ENCODE results near the gene EEF1B2.
"Not testable (repeated sequence)": the region's sequence is repeated elsewhere in the genome, so short reads cannot be mapped to it uniquely, and the experiment has no call there.

The EEF1B2 gene

GRCh38 chr2:206168230-206168629 lies 8.5 kb downstream of the EEF1B2 start:
- not testable (repeated sequence) for DNase-seq

DNA sequence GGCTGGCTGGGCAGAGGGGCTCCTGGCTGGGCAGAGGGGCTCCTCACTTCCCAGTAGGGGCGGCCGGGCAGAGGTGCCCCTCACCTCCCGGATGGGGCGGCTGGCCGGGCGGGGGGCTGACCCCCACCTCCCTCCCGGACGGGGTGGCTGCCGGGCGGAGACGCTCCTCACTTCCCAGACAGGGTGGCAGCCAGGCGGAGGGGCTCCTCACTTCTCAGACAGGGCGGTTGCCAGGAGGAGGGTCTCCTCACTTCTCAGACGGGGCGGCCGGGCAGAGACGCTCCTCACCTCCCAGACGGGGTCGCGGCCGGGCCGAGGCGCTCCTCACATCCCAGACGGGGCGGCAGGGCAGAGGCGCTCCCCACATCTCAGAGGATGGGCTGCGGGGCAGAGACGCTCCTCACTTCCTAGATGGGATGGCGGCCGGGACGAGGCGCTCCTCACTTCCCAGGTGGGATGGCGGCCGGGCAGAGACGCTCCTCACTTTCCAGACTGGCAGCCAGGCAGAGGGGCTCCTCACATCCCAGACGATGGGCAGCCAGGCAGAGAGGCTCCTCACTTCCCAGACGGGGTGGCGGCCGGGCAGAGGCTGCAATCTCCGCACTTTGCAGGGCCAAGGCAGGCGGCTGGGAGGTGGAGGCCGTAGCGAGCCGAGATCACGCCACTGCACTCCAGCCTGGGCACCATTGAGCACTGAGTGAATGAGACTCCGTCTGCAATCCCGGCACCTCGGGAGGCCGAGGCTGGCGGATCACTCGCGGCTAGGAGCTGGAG lies 12.1 kb downstream of the EEF1B2 start:
- DNase-seq: not testable (repeated sequence)

GRCh38 chr2:206173147-206173546 lies 13.5 kb downstream of the EEF1B2 start:
- no peak for DNase-seq

GRCh38 chr2:206176121-206176520 lies 16.4 kb downstream of the EEF1B2 start:
- DNase-seq: no peak

DNA sequence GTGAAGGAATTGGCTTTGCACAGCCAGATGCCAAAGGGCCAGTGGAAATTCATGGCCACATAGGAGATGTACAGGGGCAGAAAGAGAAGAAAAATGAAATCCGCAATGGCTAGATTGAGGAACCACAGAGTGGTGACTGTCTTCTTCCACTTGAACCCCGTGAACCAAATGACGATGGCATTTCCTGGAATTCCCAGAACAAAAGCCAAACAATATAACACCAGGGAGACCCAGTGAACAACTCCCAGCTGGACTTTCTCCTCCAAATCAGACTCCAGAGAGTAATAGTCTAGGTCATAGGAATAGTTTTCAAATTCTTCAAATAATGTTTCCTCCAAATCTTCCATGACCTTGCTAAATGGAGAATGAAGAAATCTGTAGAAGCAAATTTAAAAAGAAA lies 17.2 kb downstream of the EEF1B2 start:
- no peak for DNase-seq

GRCh38 chr2:206181526-206181925 lies 21.8 kb downstream of the EEF1B2 start:
- not testable (repeated sequence) for DNase-seq

- no peak for DNase-seq
These were observed 30.0 kb downstream of the EEF1B2 start for GRCh38 chr2:206189691-206190090.

DNA sequence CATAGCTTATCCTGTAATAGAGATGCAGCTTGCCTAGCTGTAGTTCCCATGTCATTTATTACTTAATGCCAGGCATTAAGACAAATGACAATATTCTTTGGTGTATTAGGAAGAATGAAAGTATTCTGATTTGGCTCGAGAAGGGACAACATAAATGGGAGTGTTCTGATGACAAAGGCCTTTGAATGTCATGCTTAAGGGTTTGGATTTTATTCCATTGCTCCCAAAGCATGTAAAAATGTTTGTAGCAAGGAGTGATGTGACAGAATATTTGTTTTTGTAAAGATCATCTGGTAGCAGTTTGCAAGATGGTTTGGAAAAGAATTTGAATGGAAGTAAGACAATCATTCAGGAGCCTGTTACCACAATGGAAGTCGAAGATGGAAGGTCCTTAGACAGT lies 30.4 kb downstream of the EEF1B2 start:
- DNase-seq: no peak

DNA sequence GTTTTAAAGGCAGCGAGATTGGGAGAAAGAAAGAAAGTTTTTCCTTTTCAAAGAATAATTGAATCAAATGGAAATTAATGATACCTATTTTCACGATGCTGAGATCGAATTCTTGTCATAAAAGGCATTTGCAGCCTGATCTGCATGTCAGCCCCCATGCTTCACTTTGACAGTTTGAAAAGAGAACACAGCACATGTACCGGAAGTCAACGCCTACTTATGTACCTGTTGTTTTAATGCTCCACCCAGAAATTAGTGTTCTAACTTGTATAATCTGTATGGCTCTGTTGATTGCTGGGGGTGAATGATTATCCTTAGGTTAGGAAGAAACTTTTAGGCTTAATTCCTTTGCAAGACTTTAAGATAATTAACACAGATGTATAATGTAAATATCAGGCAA lies 31.0 kb downstream of the EEF1B2 start:
- no peak for DNase-seq

DNA sequence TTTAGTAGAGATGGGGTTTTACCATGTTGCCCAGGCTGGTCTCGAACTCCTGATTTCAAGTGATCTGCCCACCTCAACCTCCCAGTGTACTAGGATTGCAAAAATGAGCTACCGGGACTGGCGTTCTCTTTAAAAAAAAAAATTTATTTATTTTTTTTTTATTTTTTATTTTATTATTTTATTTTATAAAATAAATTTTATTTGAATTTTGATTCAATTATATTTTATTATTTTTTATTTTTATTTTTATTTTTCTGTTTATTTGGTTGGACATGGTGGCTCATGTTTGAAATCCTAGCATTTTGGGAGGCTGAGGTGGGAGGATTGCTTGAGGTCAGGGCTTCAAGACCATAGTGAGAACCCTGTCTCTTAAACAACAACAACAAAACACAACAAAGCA lies 32.5 kb downstream of the EEF1B2 start:
- no peak for DNase-seq

- DNase-seq: no peak
These were observed 34.1 kb downstream of the EEF1B2 start for GRCh38 chr2:206193671-206194357.

DNA sequence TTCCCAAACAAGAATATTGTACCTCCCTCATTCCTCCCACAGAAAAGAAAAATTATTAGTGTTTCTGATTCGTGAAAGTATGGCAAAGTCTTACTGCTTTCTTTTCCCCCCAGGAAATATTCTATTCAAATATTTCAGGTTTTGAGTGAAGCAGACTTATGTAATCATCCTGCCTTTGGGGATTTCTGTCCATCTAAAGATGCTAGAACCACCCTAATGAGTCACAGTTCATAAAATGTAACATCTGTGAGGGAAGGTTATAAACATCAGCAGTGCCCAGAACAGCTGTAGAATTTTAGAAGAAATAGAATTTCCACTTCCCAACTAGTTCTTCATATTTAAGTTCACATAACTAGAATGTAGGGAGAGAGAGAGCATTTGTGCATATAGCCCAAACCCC lies 39.0 kb downstream of the EEF1B2 start:
- DNase-seq: no peak

- DNase-seq: no peak
These were observed 41.6 kb downstream of the EEF1B2 start for GRCh38 chr2:206201075-206201848.

DNA sequence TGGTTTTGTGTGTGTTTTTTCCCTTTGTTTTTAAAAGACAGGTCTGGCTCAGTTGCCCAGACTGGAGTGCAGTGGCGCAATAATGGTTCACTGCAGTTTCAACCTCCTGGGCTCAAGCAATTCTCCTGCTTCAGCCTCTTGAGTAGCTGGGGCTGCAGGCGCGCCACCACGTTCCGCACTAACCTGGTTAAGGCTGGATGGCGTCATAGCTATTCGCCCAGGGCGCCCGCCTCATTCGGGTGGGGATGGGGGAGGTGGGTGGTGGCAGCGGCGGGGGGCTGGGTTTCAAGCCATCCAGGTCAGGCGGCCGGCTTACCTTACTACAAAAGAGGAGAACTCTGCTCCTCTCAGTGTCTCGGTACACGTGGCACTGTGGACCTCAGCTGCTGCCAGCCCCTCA lies 42.8 kb downstream of the EEF1B2 start:
- DNase-seq: no peak

- DNase-seq: no peak
These were observed 43.6 kb downstream of the EEF1B2 start for GRCh38 chr2:206203331-206203730.

DNA sequence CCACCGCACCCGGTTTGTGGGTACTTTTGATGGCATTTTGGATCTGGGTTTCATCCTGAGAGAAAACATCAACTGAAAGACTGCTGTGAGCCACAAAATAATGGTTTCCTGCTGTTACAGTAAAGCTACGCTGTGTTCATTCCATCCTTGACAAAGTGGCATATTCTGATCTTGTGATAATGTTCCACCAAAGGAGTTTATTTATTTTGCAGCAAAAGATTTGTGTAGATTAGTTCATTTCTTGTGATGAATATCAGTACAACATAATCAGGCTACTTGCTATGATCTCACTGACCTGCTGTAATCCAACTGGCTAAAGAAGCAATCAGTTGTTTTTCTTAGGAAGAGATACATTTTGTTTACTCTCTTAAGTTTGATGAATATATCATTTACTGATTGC lies 45.0 kb downstream of the EEF1B2 start:
- no peak for DNase-seq

- DNase-seq: not testable (repeated sequence)
These were observed 47.6 kb downstream of the EEF1B2 start for GRCh38 chr2:206207316-206207715.

DNA sequence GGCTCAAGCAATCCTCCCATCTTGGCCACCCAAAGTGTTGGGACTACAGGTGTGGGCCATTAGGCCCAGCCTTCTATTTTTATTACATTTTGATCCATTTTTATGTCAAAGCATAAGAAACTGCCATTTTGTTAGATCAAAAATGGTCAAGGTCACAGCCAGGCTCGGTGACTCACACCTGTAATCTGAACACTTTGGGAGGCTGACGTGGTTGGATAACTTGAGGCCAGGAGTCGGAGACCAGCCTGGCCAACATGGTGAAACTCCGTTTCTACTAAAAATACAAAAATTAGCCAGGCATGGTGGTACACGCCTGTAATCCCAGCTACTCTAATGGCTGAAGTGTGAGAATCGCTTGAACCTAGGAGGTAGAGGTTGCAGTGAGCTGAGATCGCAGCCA lies 49.2 kb downstream of the EEF1B2 start:
- no peak for DNase-seq

DNA sequence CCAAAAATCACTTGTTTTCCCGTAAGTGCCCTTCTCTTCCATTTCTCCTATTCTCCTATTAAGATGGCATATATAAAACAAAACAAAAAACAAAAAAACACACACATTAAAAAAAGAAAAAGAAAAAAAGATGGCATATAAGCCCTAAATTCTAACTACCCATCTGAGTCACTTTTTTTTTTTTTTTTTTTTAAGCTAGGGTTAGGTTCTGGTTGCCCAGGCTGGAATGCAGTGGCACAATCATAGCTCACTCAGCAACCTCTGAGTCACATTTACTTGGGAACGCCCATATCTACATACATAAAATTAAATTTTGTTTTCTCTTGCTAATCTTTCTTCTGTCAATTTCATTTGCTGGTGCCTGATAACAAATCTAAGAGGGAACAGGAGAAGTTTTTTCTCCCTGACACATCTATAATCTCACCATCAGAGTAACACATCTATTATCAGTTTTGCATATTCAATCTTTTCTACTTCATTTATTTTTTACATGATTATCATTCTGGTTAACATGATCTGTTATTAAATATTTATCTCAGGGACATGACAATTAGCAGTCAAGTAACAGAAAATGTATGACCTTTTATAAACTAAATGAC lies 52.1 kb downstream of the EEF1B2 start:
- DNase-seq: no peak

All from stimulated activated CD4-positive, alpha-beta T cell treated with anti-CD3 and anti-CD28 coated beads, Interleukin-4, amount 100 ng/mL, for 1 hour (primary cell).